Gastrocnemius medialis (tissue), 4 donors: ENCODE data around the gene MEIS1. TPM values are rescaled to one million over a fixed set of nuclear protein-coding genes. Genes with fewer than 3 reads are reported as not detected.

Experiments used
- ATAC-seq, 2 donors: fragments of 150-250 bp; one replicate each; pipeline ENCODE4 v1.9.1; 2016
- DNase-seq, 2 donors: peaks; one replicate each; pipeline ENCODE4 v3.0.0-alpha.2; 2019
- H3K27ac ChIP-seq, 4 donors: fragments of 200-600 bp; sonication (generic); 1 replicate in 1 of 4; 2 replicates in 3 of 4; pipeline ENCODE4 v1.5.1; 2016 to 2018; ENCODE audit warnings: mild to moderate bottlenecking in 2 of 4, moderate library complexity in 1 of 4
- H3K27me3 ChIP-seq, 3 donors: fragments of 200-600 bp; sonication (generic) in 2 of 3; 1 replicate in 1 of 3; 2 replicates in 2 of 3; pipeline versions ENCODE4 v1.5.1 to v1.6.0; 2016 to 2019; ENCODE audit warnings: mild to moderate bottlenecking in 1 of 3, moderate library complexity in 1 of 3
- H3K36me3 ChIP-seq, 2 donors: fragments of 200-600 bp; sonication (generic) in 1 of 2; one replicate each; pipeline ENCODE4 v1.5.1; 2017 to 2018
- H3K4me1 ChIP-seq, 2 donors: fragments of 200-600 bp; sonication (generic) in 1 of 2; one replicate each; pipeline ENCODE4 v1.5.1; 2016 to 2017; ENCODE audit warnings: mild to moderate bottlenecking in 2 of 2
- H3K4me3 ChIP-seq, 4 donors: fragments of 200-600 bp; sonication (generic) in 3 of 4; 1 replicate in 1 of 4; 2 replicates in 3 of 4; pipeline ENCODE4 v1.5.1; 2016 to 2019; ENCODE audit warnings: mild to moderate bottlenecking in 2 of 4
- H3K9me3 ChIP-seq, 3 donors: fragments of 200-600 bp; sonication (generic) in 2 of 3; 1 replicate in 1 of 3; 2 replicates in 2 of 3; pipeline ENCODE4 v1.5.1; 2016 to 2019
- CTCF ChIP-seq, 5 experiments: fragments of 450-650 bp in 3 of 5; fragments of 200-600 bp in 2 of 5; sonication (generic) in 2 of 5; IDR thresholded peaks in 4 of 5; conservative IDR thresholded peaks in 1 of 5; 1 replicate in 4 of 5; 2 replicates in 1 of 5; pipeline ENCODE4 v1.5.1; 2016 to 2019; ENCODE audit warnings: antibody characterized with exemption in 5 of 5, mild to moderate bottlenecking in 3 of 5, moderate library complexity in 3 of 5
- POLR2A ChIP-seq, 2 donors: fragments of 450-650 bp; IDR thresholded peaks; one replicate each; pipeline ENCODE4 v1.6.1; 2017; ENCODE audit warnings: antibody characterized with exemption in 2 of 2, mild to moderate bottlenecking in 2 of 2, moderate library complexity in 2 of 2
- in situ Hi-C, 4 donors: fragments of 200-750 bp; cut with MboI; loops; one replicate each; pipeline versions ENCODE4 v1.15.0 to v1.8.0; 2017; ENCODE audit warnings: low sequenced_read_pairs in 4 of 4
- intact Hi-C: fragments of 100-400 bp; cut with DNase I; formaldehyde crosslinking; loops from one replicate; pipeline ENCODE4 v1.15.1; 2023; ENCODE audit warnings: low total_unique reads
- total RNA-seq, 4 donors: library from RNA; depleted of rRNA; stranded (reverse); fragments of >200 nt; gene quantifications; one replicate each; pipeline versions ENCODE4 v1.1.0 to v1.2.3, GENCODE V29; 2016

The MEIS1 gene
- 1 to 10 TPM; 1.3 to 8.2 (median 2.0) TPM for total RNA-seq

GRCh38 chr2:66434679-66435548 is at the start of gene MEIS1:
TSS of gene MEIS1 (plus strand) at chr2:66435125. CDS start at chr2:66435857, 732 bp downstream.
- Histone ChIP-seq H3K4me3 (peak within 1 kb of the TSS; percentile 80 to 96 (median 88)), H3K27ac (peak within 1 kb of the TSS; percentile 83 to 89 (median 87)), H3K36me3 (no peaks in the 10 kb centered on the region), H3K27me3 (no peaks in the 10 kb centered on the region), H3K4me1 (peaks cover 0 to 18% of the 10 kb centered on the region in 2 donors), H3K9me3 (no peaks in the 10 kb centered on the region)
- intact Hi-C loops (loop anchor here (2.0 to 10.0 kb wide), 8 partner anchors 133 to 1790 kb away; partner anchors contain the start of genes C1D, ETAA1 and SPRED2), in situ Hi-C loops (loop anchor here (5.0 to 25.0 kb wide), 5 partner anchors 147 to 1602 kb away; no protein-coding TSS in a partner anchor)
- DNase-seq (peak; percentile 91), ATAC-seq (peak; percentile 82 to 83)
- no peak for TF ChIP-seq CTCF (IDR thresholded peaks at IDR 0.05 in 4 of 5, conservative IDR thresholded peaks at IDR 0.05 in 1 of 5)
- peak; percentile 69 to 81 for TF ChIP-seq POLR2A (IDR thresholded peaks at IDR 0.05)

GRCh38 chr2:66387016-66387753 is 47.7 kb upstream of the MEIS1 start:
- in situ Hi-C loops (no loop called here), intact Hi-C loops (no loop called here)
- no peak for DNase-seq
- peaks cover 0 to 6% (median 0%) of the 10 kb centered on the region in 3 donors for H3K27me3 ChIP-seq
- no peaks in the 10 kb centered on the region for H3K9me3 ChIP-seq
- no peaks in the 10 kb centered on the region for H3K4me1 ChIP-seq
- H3K27ac ChIP-seq: no peak overlapping the region
- no peak overlapping the region for H3K4me3 ChIP-seq
- TF ChIP-seq POLR2A (IDR thresholded peaks at IDR 0.05) (no peak), CTCF (IDR thresholded peaks at IDR 0.05 in 4 of 5, conservative IDR thresholded peaks at IDR 0.05 in 1 of 5) (no peak)
- H3K36me3 ChIP-seq: no peaks in the 10 kb centered on the region
- no peak for ATAC-seq

GRCh38 chr2:66389651-66390131 is 45.2 kb upstream of the MEIS1 start:
- Histone ChIP-seq H3K4me3 (no peak overlapping the region), H3K27me3 (no peaks in the 10 kb centered on the region), H3K4me1 (no peaks in the 10 kb centered on the region), H3K9me3 (no peaks in the 10 kb centered on the region), H3K36me3 (no peaks in the 10 kb centered on the region), H3K27ac (no peak overlapping the region)
- ATAC-seq (no peak), DNase-seq (no peak)
- TF ChIP-seq POLR2A (IDR thresholded peaks at IDR 0.05) (no peak), CTCF (IDR thresholded peaks at IDR 0.05 in 4 of 5, conservative IDR thresholded peaks at IDR 0.05 in 1 of 5) (no peak)
- intact Hi-C loops (no loop called here), in situ Hi-C loops (no loop called here)

GRCh38 chr2:66390152-66390551 is 44.8 kb upstream of the MEIS1 start:
- intact Hi-C loops: no loop called here

More at GRCh38 chr2:66390152-66390551, 44.8 kb upstream of the MEIS1 start:
- DNase-seq: no peak
- H3K36me3 ChIP-seq: no peaks in the 10 kb centered on the region
- no peaks in the 10 kb centered on the region for H3K9me3 ChIP-seq
- H3K27ac ChIP-seq: no peak overlapping the region
- H3K4me1 ChIP-seq: no peaks in the 10 kb centered on the region
- TF ChIP-seq CTCF (IDR thresholded peaks at IDR 0.05 in 4 of 5, conservative IDR thresholded peaks at IDR 0.05 in 1 of 5) (no peak), POLR2A (IDR thresholded peaks at IDR 0.05) (no peak)
- H3K27me3 ChIP-seq: no peaks in the 10 kb centered on the region
- ATAC-seq: no peak
- no peak overlapping the region for H3K4me3 ChIP-seq
- in situ Hi-C loops: no loop called here
